CD4-positive, alpha-beta T cell treated with Interleukin-17A for 4 hours (primary cell): Measurements from ENCODE around the gene LRSAM1.
A peak's percentile ranks its signal among the peaks of the same experiment; 100 is the strongest.

Experiments
- DNase-seq: peaks from one replicate; pipeline ENCODE4 v3.0.0-alpha.2; 2020; ENCODE audit warnings: mixed read lengths

LRSAM1 gene

DNA sequence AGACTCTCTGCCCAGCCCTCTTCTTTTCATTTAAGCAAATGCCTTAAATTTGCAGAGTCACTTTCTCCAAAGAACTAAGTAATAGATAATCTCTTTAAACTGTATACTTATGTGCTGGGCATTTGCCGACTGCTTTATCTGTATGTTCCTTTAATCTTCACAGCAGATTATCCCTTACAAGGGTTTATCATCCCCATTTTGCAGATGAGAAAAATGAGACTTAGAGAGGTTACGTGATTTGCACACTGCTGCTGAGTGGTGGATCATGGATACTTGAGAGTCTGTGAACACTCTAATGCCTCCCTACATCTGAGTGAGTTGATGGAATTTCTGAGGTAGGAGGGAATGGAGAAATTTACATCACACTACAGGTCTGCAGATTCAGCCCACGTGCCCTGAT is 23.0 kb upstream of the LRSAM1 start:
- DNase-seq, result no peak

DNA sequence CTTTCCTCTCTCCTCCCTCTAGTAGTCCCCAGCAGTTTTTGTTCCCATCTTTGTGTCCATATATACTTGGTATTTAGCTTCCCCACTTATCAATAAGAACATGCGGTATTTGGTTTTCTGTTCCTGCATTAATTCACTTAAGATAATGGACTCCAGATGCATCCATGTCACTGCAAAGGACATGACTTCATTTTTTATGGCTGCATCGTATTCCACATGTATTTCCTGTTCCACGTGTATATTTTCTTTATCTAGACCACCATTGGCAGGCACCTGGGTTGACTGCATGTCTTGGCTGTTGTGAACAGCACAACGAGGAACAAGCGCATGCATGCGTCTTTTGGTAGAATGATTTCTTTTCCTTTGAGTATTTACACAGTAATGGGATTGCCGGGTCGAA is 20.9 kb upstream of the LRSAM1 start:
- DNase-seq, result no peak

DNA sequence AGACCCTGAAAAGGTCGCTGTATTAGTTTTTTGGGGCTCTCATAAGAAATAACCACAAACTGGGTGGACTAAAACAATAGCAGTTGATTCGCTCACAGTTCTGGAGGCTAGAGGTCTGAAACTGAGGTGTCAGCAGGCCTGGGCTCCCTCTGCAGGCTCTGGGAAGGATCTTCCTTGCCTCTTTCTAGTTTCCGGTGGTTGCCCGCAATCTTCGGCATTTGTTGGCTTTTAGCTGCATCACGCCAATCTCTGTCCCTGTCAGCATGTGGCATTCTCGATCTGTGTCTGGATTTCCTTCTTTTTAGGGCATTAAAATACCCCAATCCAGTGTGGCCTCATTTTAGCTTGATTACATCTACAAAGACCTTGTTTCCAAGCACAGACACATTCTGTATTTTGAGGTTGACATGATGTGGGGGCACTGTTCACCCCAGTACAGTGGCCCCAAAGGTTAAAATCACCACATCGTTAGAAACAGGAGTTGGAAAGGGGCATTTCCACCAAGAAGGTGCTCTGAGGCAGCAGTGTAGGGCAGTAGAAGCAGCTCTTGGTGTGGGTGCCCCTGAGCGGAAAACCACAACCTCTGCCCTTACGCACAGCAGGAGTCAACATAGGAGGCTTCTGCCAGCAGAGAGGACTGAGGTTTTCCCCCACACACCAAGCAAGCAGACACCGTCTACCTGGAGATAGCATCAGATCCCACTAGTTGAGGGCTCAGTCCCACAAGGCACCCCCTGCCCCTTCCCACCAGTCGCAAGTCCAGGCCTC is 13.6 kb upstream of the LRSAM1 start:
- peak; percentile 41 for DNase-seq

DNA sequence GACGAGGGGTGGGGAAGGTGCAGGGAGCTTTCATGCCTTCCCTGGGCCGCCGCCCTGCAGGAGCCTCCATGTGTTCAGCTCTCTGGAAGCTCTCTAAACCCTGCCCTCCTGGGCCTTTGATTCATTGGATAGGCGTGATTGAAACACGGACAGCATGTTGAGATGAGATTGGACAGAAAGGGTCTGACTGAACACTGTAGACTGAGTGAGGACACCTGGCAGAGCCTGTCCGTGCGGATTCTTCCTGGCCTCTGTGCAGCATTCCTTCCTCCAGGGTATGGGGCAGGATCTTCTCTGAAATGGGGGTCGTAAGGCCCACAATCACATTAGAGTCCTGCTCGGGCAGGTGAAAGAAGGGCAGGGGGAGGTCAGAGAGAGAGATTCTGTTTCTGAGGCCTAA is 12.9 kb upstream of the LRSAM1 start:
- DNase-seq, result no peak

DNA sequence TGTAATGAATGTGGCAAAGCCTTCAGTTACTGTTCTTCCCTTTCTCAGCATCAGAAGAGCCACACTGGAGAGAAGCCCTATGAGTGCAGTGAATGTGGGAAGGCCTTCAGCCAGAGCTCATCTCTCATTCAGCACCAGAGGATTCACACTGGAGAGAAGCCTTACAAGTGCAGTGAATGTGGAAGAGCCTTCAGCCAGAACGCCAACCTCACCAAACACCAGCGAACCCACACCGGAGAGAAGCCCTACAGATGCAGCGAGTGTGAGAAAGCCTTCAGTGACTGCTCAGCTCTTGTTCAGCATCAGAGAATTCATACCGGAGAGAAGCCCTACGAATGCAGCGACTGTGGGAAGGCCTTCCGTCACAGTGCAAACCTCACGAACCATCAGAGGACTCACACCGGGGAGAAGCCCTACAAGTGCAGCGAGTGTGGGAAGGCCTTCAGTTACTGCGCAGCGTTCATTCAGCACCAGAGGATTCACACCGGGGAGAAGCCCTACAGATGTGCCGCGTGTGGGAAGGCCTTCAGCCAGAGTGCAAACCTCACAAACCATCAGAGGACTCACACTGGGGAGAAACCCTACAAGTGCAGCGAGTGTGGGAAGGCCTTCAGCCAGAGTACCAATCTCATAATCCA is 6.9 kb upstream of the LRSAM1 start:
- DNase-seq, result no peak

DNA sequence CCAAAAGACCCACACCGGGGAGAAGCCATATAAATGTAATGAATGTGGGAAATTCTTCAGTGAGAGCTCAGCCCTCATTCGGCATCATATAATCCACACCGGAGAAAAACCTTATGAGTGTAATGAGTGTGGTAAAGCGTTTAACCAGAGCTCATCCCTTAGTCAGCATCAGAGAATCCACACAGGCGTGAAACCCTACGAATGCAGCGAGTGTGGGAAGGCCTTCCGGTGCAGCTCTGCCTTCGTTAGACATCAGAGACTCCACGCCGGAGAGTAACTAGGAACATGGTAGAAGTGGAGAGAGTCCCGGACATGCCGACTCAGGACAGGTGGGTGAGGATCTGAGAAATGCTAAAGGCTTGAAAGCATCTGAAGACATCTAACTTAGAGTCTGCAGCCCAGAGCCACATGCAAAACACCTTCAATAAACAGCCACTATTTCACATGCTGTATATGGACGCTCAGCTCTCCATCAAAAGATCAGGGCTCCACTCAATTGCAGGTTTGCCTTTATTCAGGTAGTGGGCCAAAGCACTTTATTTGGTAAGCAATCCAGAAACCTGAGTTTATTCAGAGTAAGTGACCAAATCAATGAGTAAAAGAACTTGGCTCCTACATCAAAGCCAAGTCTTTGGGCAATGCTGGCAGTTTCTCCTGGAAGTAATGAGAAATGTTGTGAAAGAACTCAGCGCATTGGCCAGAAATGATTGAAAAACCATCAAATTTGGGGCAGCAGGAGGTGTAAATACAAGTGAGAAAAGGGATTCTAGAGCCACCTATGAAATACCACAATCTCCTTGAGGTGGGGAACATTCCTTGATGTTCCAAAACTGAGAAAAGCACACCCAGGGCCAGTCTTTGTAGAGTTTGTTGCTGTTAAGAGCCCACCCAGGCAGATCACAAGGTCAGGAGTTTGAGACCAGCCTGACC is 6.1 kb upstream of the LRSAM1 start:
- no peak for DNase-seq

DNA sequence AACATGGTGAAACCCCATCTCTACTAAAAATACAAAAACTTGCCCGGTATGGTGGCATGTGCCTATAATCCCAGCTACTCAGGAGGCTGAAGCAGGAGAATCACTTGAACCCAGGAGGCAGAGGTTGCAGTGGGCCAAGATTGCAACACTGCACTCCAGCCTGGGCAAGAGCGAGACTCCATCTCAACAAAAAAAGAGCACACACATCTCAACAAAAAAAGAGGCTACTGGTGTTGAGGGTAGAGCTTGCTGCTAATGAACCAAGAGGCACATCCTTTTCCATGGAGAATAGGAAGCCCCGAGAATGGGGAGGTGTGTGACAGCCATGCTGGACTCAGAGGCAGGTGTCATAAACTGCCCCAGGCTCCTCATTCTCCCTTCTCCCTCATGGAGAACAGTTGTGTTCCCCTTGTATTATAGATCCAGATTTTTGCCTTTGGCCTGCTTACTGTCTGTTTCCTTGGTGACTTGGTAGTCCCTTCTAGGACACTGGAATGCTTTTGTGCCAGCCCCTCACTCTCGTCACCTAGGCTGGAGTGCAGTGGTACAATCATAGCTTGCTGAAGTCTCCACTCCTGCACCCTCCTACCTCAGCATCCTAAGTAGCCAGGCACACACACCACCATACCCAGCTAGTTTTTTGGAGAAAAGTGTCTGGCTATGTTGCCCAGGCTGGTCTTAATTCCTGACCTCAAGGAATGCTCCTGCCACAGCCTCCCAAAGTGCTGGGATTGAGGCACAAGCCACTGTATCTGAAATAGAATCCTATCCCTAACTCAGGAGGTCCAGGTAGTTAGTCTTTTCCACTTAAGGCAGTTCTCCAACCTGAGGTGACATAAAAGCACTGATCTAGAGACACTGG is 5.2 kb upstream of the LRSAM1 start:
- DNase-seq, result no peak

DNA sequence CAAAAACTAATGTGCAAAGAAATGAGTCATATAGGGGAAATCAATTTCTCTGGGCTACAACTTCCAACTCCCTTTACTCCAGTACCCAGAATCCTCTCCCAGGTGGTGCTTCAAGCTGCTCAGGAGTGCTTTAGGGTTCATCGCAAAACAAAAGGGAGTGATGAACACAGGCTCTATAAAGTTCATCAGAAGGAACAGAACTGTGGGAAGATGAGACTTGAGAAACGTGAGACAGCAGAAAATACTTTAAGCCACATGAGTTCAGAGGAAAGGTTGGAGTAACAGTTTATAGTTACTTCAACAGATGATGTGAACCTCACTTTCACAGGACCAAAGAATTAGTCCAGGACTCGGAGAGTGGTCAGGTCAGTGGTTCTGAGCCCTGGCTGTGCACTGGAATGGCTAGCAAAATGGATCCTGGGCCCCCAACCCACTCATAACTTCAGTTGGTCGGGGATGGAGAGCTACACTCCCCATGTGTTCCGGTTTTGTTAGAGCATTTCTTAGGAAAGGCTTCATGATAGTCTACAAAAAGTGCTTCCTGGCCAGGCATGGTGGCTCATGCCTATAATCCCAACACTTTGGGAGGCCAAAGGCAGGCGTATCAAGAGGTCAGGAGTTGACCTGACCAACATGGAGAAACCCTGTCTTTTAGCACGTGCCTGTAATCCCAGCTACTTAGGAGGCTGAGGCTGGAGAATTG is 4.4 kb upstream of the LRSAM1 start:
- no peak for DNase-seq

DNA sequence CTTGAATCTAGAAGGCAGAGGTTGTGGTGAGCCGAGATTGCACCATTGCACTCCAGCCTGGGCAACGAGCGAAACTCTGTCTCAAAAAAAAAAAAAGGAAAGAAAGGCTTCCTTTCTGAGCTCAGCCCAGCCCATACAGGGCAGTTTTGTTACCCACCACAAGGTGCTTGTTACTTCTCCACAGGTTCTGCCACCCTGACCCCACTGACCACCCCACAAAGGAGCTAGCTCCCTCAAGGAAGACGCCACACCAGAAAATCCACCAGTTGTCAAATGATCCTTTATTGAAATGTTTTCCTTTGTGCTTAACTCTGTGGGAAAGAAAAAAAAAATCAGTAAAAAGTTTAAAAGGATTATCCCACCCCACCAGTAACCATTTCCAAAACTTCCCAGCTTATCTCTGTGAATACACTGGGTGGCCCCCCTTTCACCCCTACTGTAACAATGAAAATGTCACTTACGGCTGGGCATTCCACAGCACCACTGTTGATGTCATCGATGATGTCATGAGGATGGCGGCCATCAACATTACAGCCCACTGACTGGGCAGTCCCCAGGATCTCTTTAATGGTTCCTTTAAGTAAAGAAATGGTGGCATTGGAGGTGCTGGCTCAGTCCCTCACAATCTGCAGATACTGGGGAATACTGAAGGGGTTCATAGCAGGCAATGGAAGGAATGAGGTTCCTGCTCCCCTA is 3.7 kb upstream of the LRSAM1 start:
- DNase-seq, result no peak

DNA sequence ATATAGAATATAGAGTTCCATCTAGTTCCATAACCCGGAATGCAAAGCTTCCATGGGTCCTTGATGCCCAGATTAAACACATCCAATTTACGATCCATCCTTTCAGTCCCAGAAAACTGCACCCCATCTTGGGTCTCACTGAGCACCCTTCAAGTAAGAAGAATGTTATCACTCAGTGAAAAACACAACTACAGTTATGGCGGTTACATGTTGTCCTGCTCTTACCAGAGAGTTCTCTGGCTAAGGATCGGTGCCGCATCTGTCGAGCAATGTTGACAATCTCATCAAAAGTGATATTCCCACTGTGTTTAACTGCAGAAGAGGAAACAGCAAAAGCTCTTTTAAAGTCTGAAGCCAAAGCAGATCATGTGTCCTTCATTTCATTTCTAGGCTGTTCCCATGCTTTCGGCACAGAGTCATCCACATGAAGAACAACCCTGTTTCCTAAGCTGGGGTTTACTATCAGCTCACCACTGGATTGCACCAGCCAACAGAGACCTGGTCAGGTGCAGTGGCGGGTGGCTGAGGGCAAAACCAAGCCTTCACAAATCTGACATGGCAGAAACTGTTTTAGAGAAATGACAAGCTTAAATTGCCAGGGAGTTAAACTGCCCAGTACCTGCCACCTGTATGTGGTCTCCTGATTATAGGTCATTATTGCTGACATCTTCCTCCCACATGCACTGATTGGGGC is 3.1 kb upstream of the LRSAM1 start:
- no peak for DNase-seq

DNA sequence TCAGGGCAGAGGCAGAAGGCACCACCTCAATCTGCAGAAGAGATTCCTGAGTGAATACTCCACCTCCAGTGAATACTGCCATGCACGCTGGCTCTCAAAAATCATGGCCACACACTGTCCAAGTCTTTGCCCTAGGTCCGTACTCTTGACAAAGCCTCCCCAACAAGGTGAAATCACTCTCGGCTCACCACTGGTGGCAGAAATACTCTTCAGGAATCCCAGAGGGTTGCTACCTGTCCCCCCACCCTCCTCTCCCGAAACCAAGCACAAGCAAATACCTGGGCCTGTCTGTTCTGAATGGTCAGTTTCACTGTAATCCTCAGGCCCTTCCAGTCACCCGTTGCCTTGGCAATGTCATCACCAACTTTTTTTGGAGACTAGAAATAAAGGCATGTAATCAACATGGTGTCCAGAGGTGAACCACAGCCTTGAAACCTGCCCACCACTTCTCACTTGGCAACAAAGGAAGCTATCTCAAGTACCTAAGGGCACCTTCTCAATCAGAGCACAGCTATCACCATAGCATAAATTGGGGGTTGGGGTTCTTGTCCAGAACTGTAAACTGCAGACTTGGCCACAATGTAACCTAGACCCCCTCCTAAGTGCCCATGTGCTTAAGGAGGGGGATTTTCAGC is 1.9 kb upstream of the LRSAM1 start:
- DNase-seq, result no peak

DNA sequence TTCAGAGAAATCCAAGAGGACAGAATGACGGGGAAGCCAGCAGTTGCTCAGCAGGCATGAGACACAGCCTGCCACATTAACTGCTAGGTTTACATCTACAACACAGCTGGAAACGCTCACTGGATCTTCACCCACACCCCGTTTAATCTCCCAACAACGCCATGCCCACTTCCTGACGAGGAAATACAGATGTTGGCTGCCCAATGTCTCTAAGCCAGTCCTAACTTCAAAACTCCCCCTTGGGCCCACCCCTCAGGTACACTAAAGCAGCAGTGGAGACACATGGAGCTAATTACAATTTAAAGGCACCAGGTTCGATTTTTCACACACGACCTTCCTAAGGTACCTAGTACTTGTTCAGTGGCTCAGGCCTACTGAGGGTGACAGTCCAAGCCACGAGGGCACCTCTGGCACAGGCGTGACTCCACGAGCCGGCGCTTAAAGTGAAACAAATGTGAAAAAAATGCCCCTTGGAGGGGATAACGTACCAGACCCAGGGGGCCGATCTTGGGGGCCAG is 1.0 kb upstream of the LRSAM1 start:
- no peak for DNase-seq

DNA sequence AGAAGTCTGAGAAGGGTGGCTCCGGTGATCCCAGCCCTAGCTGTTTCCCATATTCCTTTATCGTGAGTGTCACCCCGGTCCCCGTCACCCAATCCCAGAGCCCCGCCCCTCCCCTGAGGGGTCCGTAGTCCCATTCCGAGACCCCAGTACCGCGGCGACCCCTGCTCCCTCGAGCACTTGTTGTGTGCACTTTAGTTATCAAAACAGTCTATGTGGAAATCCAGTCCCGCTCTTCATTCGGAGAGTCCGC is 223 bp downstream of the LRSAM1 start:
- no peak for DNase-seq

DNA sequence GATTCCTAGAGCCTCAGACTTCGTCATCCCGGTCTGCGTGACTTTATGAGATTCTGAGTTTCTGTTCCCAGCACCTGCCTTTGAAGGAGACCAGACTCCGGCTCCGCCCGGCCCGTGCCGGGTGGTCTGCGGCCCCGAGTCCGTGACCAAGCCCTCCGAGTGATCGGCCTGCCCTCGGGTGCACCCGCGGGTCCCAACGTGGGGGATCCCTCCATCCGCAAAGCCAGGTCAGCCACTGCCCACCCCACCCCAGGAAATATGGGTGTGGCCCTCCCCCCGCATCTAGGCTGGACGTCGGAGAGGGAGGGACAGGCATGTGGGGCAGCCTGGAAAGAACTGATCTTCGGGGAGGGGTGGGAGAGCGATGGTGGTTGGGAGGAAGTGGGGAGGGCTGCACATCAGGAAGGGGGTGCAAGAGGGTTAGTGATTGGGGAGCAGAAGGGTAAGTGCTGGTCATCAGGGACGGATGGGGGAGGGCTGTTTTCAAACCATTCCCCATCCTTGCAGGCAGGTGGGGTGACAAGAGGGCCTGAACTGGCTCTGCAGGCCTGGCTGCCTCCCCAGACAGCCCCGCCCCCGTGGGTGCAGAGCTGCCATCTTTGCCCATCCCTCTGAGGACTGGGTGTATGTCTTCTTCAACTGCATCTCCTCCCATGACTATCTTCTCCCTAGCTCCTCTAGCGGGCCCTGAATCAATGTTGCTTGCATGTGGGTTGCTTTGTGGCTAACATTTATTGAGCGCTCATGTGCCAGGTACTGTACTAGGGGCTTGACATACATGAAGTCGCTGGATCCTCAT is 747 bp downstream of the LRSAM1 start:
- peak; percentile 43 for DNase-seq

DNA sequence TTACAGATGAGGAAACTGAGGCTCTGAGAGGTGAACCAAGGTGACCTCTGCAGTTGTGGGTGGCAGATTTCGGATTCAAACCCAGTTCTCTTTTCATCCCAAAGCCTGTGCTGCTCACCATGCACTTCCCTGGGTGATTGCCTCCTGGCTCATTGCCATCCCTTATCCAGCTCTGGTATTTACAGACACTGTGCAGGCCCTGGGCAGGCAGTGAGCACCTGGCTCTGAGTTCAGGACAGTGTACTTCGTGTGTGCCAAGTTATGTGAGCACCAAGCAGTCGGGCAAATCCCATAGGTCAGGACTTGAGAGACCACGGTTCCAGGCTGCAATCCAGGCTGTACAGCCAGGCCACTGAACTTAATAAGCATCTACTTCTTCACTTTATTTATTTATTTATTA is 1.4 kb downstream of the LRSAM1 start:
- DNase-seq, result no peak

DNA sequence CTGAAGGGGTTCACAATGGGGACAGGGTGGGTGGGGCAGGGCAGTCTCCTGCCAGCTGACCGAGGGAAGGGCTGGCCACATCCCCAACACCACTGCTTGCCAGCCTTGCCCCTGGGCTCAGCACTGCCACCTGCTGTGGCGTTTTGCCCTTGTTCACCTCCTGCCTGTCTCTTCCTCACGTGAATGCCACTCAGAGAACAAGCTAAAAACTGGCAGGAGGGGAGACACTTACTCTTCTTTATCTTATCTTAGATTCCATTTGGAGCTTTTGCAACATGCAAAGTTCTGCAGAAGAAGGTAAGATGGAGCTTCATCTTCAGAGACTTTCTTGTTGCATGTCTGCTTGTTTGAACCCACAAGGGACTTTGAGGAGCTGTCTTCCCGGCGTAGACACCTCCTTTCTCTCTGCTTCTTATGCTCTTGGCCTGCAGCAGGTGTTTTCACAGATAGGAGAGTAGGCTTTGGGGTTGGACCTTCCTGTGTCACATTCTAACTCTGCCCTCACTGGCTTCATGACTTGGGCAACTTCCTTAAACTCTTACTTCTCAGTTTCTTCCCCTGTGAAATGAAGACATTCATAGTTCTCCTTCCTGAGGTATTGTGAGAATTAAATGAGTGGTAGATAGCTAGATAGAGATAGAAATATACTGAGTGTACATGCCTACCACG is 4.1 kb downstream of the LRSAM1 start:
- DNase-seq, result peak; percentile 40

DNA sequence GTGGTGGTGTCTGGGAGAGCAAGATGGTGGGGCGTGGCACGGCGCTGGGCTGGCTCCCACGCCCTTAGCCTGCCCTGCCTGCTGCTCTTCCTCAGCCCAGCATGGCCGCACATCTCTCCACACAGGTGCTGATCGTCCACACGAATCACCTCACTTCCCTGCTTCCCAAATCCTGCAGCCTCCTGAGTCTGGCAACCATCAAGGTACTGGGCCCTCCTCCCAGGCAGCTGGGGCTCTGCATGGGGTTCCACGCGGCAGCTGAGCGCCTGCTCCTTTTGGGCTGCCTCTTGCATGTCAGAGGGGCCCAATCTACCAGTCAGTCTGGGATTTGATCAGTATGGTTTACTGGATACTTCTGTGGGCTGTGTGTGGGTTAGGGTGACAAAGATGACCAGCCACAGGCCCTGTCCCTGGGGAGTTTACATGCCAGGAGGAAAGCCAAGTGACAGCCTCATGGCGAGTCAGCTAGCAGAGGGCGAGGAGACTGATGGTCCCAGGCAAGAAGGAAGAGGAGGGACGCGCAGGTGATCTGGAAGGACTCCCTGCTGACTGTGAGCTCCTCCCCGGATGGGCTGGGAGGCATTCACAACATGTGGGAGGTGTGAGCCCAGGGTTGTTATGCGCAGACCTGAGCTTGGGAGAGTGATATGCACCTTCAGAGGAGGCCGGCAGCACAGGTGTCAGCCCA is 6.0 kb downstream of the LRSAM1 start:
- no peak for DNase-seq

DNA sequence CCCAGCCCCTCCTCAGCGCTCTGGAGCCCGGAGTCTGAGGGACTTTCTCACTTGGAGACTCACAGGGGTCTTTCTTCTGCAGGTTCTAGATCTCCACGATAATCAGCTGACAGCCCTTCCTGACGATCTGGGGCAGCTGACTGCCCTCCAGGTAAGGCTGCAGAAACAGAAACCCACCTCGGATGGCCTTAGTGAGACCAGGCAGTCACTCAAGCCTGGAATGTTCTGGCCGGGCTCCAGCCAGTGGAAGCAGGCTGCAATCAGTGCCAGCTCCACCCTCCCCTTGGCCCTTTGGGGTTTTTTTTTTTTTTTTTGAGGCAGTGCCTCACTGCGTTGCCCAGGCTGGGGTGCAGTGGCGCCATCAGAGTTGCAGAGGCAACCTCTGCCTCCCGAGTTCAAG is 7.6 kb downstream of the LRSAM1 start:
- no peak for DNase-seq
